ENCODE results near the gene SKA1.

DNA sequence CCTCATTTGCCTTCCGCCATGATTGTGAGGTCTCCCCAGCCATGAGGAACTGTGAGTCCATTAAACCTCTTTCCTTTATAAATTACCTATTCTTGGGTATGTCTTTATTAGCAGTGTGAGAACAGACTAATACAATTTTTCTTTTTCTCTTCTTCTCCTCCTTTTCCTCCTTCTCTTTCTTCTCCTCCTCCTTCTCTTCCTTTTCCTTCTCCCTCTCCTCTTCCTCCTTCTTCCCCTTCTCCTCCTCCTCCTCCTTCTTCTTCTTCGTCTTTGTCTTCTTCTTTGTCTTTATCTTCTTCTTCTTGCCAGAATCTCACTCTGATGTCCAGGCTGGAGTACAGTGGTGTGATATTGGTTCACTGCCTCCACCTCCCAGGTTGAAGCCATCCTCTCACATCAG lies 20.2 kb downstream of the SKA1 start:
- TF ChIP-seq NR2C2 (CRISPR knock-in tag; IDR thresholded peaks at IDR 0.05), result no peak
- TF ChIP-seq NR2C2 (tag; IDR thresholded peaks at IDR 0.05), result no peak
- no peak for TF ChIP-seq TRIM24 (IDR thresholded peaks at IDR 0.05)
- TF ChIP-seq MAZ (CRISPR knock-in tag; conservative IDR thresholded peaks at IDR 0.05 in 1 of 2, IDR thresholded peaks at IDR 0.05 in 1 of 2), result no peak
- TF ChIP-seq, protein P1, sequence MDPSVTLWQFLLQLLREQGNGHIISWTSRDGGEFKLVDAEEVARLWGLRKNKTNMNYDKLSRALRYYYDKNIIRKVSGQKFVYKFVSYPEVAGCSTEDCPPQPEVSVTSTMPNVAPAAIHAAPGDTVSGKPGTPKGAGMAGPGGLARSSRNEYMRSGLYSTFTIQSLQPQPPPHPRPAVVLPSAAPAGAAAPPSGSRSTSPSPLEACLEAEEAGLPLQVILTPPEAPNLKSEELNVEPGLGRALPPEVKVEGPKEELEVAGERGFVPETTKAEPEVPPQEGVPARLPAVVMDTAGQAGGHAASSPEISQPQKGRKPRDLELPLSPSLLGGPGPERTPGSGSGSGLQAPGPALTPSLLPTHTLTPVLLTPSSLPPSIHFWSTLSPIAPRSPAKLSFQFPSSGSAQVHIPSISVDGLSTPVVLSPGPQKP (CRISPR knock-in tag; IDR thresholded peaks at IDR 0.05), result no peak
- no peak for TF ChIP-seq XRCC5 (IDR thresholded peaks at IDR 0.05; ENCODE audit: low read depth, low read length)
- TF ChIP-seq L3MBTL2 (IDR thresholded peaks at IDR 0.05), result no peak
- no peak for TF ChIP-seq ZNF695 (CRISPR knock-in tag; IDR thresholded peaks at IDR 0.05)
- TF ChIP-seq, protein P2, sequence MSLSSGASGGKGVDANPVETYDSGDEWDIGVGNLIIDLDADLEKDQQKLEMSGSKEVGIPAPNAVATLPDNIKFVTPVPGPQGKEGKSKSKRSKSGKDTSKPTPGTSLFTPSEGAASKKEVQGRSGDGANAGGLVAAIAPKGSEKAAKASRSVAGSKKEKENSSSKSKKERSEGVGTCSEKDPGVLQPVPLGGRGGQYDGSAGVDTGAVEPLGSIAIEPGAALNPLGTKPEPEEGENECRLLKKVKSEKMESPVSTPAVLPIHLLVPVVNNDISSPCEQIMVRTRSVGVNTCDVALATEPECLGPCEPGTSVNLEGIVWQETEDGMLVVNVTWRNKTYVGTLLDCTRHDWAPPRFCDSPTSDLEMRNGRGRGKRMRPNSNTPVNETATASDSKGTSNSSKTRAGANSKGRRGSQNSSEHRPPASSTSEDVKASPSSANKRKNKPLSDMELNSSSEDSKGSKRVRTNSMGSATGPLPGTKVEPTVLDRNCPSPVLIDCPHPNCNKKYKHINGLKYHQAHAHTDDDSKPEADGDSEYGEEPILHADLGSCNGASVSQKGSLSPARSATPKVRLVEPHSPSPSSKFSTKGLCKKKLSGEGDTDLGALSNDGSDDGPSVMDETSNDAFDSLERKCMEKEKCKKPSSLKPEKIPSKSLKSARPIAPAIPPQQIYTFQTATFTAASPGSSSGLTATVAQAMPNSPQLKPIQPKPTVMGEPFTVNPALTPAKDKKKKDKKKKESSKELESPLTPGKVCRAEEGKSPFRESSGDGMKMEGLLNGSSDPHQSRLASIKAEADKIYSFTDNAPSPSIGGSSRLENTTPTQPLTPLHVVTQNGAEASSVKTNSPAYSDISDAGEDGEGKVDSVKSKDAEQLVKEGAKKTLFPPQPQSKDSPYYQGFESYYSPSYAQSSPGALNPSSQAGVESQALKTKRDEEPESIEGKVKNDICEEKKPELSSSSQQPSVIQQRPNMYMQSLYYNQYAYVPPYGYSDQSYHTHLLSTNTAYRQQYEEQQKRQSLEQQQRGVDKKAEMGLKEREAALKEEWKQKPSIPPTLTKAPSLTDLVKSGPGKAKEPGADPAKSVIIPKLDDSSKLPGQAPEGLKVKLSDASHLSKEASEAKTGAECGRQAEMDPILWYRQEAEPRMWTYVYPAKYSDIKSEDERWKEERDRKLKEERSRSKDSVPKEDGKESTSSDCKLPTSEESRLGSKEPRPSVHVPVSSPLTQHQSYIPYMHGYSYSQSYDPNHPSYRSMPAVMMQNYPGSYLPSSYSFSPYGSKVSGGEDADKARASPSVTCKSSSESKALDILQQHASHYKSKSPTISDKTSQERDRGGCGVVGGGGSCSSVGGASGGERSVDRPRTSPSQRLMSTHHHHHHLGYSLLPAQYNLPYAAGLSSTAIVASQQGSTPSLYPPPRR (CRISPR knock-in tag; IDR thresholded peaks at IDR 0.05; ENCODE audit: borderline replicate concordance), result no peak
